HG03175 (cell line): ENCODE results near the gene CXXC4.

Experiments used
- ATAC-seq: cut with Tn5 transposase; IDR thresholded peaks from one replicate; pipeline ENCODE4 v1.9.1; 2021; ENCODE audit warnings: mild to moderate bottlenecking, moderate library complexity; ENCODE audit not compliant: unreplicated experiment

The CXXC4 gene

DNA sequence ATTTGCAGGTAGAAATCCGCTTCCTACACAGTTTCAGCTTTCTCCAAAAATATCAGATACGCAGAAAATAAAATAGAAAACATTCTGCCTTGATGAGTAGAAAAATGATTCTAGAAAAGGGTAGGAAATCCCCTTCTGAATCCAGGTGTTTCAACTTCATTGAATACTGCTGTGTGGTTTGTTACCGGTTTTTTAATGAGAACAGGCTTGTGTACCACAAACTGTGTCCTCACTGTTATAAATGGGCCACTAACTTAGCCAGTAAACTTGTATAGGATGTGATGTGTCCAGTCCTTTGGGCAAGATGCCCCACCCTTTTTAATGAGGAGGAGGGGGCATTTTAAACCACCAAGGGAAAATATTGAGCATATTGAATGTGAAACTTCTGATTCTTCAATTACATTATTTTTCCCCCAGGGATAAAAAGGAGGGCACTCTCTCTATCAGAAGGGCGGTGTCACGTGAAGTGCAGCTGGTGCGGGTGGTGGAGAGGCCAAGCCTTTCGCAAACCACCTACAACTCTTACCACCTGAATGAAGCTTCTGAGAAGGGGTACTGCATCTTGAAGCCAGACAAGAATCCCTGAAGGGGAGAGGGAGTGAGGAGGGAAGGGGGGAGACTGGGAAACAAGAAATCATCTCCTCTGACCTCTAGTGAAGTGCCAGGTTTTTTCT is 4.5 kb downstream of the CXXC4 start:
- peak; percentile 38 for ATAC-seq

GRCh38 chr4:104489731-104490095 is 5.0 kb downstream of the CXXC4 start:
- no peak for ATAC-seq

- no peak for ATAC-seq
Measured at GRCh38 chr4:104488151-104488550, 6.5 kb downstream of the CXXC4 start.

- ATAC-seq, result no peak
Measured at GRCh38 chr4:104486716-104487504, 7.8 kb downstream of the CXXC4 start.

GRCh38 chr4:104475652-104476051 is 19.0 kb downstream of the CXXC4 start:
- ATAC-seq, result no peak

DNA sequence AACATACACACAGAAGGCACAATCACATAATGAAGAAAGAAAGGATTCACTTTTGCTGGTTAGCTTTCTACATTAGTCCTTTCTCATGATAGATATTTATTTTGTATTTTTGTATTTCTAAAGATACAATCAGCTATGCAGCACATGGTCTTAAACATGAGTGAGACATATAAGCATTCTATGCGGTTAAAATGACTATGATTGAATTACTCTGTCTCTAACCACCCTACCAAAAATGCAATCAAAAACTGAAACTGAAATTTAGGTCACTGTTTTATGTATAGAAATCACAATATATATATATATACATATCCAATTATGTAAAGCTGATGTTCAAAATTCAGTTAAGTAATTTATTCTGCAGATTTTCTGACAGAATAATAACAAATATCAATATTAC is 21.9 kb downstream of the CXXC4 start:
- no peak for ATAC-seq

- no peak for ATAC-seq
Measured at GRCh38 chr4:104470770-104471169, 23.9 kb downstream of the CXXC4 start.

GRCh38 chr4:104469794-104470193 is 24.9 kb downstream of the CXXC4 start:
- no peak for ATAC-seq

- no peak for ATAC-seq
Measured at GRCh38 chr4:104465619-104466018, 29.1 kb downstream of the CXXC4 start.

DNA sequence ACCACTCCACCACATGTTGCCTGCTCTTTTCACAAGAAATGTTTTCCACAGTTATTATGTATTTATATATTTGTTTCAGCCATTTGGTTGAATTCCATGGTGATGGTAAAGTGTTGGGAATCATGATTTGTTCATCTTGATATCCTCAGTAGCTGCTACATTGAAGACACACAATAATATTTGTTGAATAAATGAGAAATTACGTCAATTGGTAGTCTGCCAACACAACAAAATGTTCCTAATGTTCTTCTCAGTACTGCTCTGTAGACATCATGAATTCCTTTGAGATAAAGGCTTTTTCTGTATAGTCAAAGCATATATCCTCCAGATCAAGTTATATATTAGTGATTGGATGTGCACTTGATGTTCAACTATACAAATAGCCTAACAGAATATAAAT is 29.5 kb downstream of the CXXC4 start:
- no peak for ATAC-seq

GRCh38 chr4:104462641-104463040 is 32.1 kb downstream of the CXXC4 start:
- ATAC-seq, result no peak

DNA sequence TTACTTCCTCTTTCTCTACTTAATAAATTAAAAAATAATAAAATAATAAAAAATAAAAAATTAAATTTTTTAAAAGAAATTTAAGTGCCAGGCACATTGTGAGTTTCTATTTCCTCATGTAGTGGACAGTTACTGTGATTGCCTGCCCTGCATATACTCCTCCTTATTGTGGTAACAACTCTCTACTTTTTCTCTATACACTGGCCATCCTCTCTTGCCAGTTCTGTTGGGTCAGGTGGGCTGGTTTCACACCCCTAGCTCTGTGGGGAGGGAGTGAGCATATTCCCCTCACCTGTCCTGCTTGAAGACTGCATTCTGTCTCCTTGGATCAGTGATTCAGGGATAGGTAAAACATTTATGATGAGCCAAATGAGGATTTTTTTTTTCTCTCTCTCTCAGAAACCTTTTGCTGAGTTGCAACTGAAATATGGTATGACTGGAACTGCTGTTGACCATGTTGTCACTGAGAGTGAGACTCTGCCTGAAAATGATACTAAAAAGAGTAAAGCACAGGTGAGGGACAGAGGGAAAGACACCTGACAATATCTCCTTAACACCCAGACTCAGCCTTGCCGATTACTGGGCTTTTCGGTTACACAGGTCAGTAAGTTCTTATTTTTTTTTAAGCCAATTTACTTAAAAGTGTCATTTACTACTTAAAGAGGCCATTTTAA is 37.2 kb downstream of the CXXC4 start:
- ATAC-seq, result no peak

- ATAC-seq, result no peak
Measured at GRCh38 chr4:104451573-104451972, 43.1 kb downstream of the CXXC4 start.

DNA sequence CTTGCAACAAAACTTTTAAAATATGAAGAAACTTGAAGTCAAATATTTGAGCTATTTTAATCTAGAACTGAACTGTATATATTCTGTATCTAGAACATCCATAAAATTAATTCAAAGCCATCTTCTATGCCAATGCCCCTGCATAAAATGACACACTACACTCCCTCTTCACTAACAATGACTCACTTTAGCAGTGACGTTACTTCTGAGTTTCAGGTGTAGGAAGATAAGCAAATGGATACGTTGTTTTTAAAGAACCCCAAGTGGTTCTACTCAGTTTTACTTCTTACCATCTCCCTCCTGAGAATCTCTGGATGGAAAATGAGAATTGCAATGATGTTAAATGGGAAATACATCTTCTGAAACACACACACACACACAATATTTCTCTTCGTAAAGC is 45.2 kb downstream of the CXXC4 start:
- ATAC-seq, result no peak

GRCh38 chr4:104447294-104447693 is 47.4 kb downstream of the CXXC4 start:
- ATAC-seq, result no peak

DNA sequence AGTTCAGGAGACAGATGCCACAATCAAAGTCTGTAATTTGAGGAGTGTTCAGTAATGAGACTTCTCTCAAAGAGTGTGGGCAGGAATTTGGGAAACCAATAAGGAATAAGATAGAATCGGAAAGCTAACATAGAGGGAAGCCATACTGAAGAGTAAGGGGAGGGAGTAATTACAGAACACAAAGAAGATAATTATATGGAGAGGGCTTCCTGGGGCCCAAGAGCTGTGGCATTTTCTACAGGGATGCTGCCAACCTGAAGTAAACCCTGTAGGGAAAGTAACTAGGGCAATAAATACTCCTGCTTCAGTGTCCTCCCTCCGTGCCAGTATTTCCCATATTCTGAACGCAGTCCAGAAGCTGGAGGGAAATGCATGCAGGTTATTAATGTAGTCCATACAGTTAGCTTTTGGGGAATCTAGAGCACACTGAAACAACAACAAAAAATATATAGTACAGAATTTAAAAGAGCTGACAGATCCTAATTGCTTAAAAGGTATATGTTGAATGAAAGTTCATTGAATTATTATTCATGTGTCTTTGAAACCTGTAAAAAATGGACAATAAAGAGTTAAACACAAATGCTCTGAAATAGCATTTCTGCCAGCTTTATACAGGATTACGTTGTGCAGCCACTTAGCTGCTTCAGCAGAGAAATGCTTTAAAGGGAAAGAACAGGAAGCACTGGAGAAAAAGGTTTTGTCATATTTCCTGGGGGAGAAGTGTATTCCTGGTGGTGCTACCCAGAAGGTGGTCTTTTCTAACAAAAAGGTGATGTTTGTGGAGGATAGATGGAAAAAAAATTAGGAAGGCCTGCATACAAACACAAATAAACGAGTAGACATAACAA is 48.0 kb downstream of the CXXC4 start:
- ATAC-seq, result no peak

GRCh38 chr4:104444685-104445084 is 50.0 kb downstream of the CXXC4 start:
- ATAC-seq, result no peak

- no peak for ATAC-seq
Measured at GRCh38 chr4:104436542-104436941, 58.2 kb downstream of the CXXC4 start.

- no peak for ATAC-seq
Measured at GRCh38 chr4:104429150-104429741, 65.4 kb downstream of the CXXC4 start.

GRCh38 chr4:104425948-104426347 is 68.7 kb downstream of the CXXC4 start:
- ATAC-seq, result no peak

DNA sequence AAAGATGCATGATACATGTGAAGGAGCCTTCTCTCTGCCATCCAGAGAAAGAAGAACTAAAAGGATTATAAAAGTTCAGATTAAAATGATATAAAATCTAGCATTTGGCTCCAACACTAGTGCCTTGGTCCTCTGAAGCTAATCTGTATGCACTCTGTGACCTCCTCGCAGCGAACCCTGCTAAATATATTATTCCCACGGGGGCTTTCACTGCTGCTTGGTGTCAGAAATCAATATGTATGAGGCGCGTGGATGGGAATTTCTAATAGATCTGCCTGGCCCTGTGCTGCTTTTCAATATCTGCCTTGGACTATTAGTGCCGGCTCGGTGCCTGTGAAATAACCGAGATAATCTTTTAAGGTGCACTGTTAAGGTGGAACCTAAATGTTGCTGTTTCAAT is 69.7 kb downstream of the CXXC4 start:
- ATAC-seq, result no peak
